Muscle layer of colon (tissue), 2 donors: ENCODE data around the gene SHISA8.
"Not testable (repeated sequence)": the region's sequence is repeated elsewhere in the genome, so short reads cannot be mapped to it uniquely, and the experiment has no call there.

Experiments
- H3K27ac ChIP-seq: one replicate; pipeline ENCODE4 v1.7.0; 2013; ENCODE audit warnings: low read depth, mild to moderate bottlenecking, low read length, moderate library complexity
- H3K27me3 ChIP-seq, 2 donors: one replicate each; pipeline ENCODE4 v1.7.0; 2013; ENCODE audit warnings: low read length in 2 of 2, mild to moderate bottlenecking in 2 of 2; ENCODE audit not compliant: insufficient read depth in 2 of 2, control insufficient read depth in 1 of 2
- H3K36me3 ChIP-seq: one replicate; pipeline ENCODE4 v1.7.0; 2013; ENCODE audit warnings: mild to moderate bottlenecking, low read length; ENCODE audit not compliant: insufficient read depth
- H3K4me1 ChIP-seq: one replicate; pipeline ENCODE4 v1.7.0; 2013; ENCODE audit warnings: mild to moderate bottlenecking, low read length; ENCODE audit not compliant: insufficient read depth
- H3K4me3 ChIP-seq, 2 donors: one replicate each; pipeline ENCODE4 v1.7.0; 2013; ENCODE audit warnings: low read length in 2 of 2, low read depth in 1 of 2, mild to moderate bottlenecking in 1 of 2, moderate library complexity in 1 of 2
- H3K9ac ChIP-seq: one replicate; pipeline ENCODE4 v1.7.0; 2013; ENCODE audit warnings: low read length
- H3K9me3 ChIP-seq: one replicate; pipeline ENCODE4 v1.7.0; 2013; ENCODE audit warnings: mild to moderate bottlenecking, low read length
- donor health status: abdominal sarcoma.
- donor health status: Adenocarcinoma of cecum.

Gene SHISA8

DNA sequence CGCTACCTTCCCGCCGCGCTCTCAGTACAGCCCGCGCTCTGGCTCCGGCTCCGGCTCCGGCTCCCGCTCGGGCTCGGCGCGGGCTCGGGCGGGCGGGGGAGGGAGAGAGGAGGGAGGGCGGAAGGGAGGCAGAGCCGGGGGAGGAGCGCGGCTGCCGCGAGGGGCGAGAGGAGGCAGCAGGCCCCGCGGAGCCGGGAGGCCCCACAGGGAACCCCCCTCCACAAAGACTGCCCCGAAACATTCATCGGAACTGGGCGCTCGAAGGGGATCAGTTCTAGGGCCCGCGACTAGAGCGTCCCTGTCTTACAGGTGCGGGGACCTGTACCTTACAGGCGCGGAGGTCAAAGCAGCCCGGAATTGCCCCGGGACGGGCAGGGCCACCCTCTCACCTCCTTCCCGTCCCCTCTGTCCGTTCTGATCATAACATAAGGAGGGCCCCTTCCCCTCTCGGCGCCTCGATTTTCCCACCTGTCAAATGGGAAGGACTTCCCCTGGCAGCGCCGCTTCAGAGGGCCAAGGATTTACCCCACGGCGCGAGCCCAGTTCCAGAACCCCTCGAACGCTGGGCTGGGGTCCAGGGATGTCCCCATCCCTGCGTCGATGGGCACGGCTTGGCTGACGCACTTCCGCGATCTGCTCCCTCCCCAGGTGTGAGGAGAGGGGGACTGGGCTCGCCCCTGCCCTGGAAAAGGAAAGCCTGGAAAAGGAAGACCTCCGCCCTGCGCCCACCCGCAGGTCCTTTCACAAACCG, at the start of gene SHISA8:
Gene SHISA8 (minus strand): TSS at position 40 of the 751 bp plus-strand sequence. CDS start 407 bp downstream, outside the sequence.
- Histone ChIP-seq H3K4me3 (no peak within 1 kb of the TSS), H3K4me1 (peaks cover 17% of the 10 kb centered on the region)

DNA sequence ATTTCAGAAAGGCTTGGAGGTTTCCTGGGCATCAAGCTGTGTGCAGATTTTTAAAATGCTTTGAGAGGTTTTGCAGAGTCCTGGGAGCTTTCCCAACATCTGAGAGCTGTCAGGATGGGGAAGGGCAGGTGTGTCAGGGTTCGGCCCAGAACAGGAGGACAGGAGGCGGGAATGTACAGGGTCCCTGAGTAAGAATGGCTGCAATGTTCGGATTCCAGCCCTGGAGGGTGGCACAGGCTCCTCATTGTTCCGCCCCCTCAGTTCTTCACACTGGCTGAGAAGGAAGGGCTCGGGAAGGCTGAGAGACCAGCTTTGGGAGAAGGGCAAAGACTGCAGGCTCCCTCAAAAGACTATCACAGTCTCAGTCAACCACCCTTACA, 49.2 kb upstream of the SHISA8 start:
- no peaks in the 10 kb centered on the region for H3K36me3 ChIP-seq
- no peak overlapping the region for H3K27ac ChIP-seq
- H3K9ac ChIP-seq = no peak overlapping the region
- H3K9me3 ChIP-seq = no peaks in the 10 kb centered on the region
- no peak overlapping the region for H3K4me3 ChIP-seq
- H3K4me1 ChIP-seq = no peaks in the 10 kb centered on the region
- H3K27me3 ChIP-seq = no peaks in the 10 kb centered on the region

More for the DNA sequence above, at the start of gene SHISA8:
- Histone ChIP-seq H3K9ac (no peak within 1 kb of the TSS), H3K9me3 (no peaks in the 10 kb centered on the region), H3K36me3 (no peaks in the 10 kb centered on the region), H3K27me3 (peaks cover 51 to 90% of the 10 kb centered on the region in 2 donors), H3K27ac (no peak within 1 kb of the TSS)

- Histone ChIP-seq H3K9me3 (no peaks in the 10 kb centered on the region), H3K27me3 (no peaks in the 10 kb centered on the region), H3K4me1 (no peaks in the 10 kb centered on the region), H3K4me3 (no peak overlapping the region), H3K9ac (no peak overlapping the region), H3K27ac (no peak overlapping the region), H3K36me3 (no peaks in the 10 kb centered on the region)
These were observed 48.7 kb upstream of the SHISA8 start for GRCh38 chr22:41963453-41964111.

DNA sequence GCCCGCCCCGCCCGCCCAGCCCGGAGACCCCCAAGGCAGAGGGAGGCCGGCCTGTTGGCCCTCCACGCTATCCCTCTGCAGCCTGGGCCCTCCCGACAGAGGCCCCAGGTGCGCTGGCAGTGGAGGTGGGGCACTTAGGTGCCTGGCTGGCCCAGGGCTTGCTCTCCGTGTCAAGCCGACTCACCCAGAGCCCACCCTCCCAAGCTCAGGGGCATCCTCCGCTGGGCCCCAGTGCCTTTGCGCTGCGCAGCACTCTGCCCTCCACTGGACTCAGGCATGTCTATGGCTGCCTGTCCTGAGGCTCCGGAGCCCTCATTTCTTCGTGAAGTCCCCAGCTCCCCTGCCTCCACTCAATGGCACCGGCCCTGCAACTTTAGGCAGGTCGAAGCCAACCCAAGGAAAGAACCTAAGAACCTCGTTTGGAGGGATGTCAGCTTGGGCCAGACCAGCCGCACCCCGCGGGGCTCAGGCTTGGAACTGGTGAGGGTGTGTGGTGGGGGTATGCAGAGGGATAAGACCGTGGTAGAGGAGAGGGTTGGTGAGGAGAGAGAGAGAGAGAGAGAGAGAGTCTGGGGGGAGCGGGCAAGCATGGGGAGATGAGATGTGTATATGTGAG, 43.2 kb upstream of the SHISA8 start:
- peaks cover 0 to 8% of the 10 kb centered on the region in 2 donors for H3K27me3 ChIP-seq

GRCh38 chr22:41952713-41953112, 37.8 kb upstream of the SHISA8 start:
- Histone ChIP-seq H3K9ac (no peak overlapping the region), H3K27ac (no peak overlapping the region), H3K4me3 (no peak overlapping the region)

More for the DNA sequence above, 43.2 kb upstream of the SHISA8 start:
- Histone ChIP-seq H3K9me3 (no peaks in the 10 kb centered on the region), H3K27ac (no peak overlapping the region), H3K9ac (no peak overlapping the region), H3K4me1 (no peaks in the 10 kb centered on the region), H3K4me3 (no peak overlapping the region), H3K36me3 (no peaks in the 10 kb centered on the region)

GRCh38 chr22:41951898-41952474, 37.1 kb upstream of the SHISA8 start, which contains the start of gene SMIM45:
Gene SMIM45 (plus strand): TSS chr22:41952150.
- no peak within 1 kb of the TSS for H3K9ac ChIP-seq
- H3K4me1 ChIP-seq = no peaks in the 10 kb centered on the region
- peaks cover 0 to 8% of the 10 kb centered on the region in 2 donors for H3K27me3 ChIP-seq
- H3K9me3 ChIP-seq = no peaks in the 10 kb centered on the region
- H3K36me3 ChIP-seq = no peaks in the 10 kb centered on the region
- no peak within 1 kb of the TSS for H3K27ac ChIP-seq
- no peak within 1 kb of the TSS for H3K4me3 ChIP-seq

More at GRCh38 chr22:41952713-41953112, 37.8 kb upstream of the SHISA8 start:
- Histone ChIP-seq H3K9me3 (no peaks in the 10 kb centered on the region), H3K27me3 (peaks cover 0 to 8% of the 10 kb centered on the region in 2 donors), H3K36me3 (no peaks in the 10 kb centered on the region), H3K4me1 (no peaks in the 10 kb centered on the region)

DNA sequence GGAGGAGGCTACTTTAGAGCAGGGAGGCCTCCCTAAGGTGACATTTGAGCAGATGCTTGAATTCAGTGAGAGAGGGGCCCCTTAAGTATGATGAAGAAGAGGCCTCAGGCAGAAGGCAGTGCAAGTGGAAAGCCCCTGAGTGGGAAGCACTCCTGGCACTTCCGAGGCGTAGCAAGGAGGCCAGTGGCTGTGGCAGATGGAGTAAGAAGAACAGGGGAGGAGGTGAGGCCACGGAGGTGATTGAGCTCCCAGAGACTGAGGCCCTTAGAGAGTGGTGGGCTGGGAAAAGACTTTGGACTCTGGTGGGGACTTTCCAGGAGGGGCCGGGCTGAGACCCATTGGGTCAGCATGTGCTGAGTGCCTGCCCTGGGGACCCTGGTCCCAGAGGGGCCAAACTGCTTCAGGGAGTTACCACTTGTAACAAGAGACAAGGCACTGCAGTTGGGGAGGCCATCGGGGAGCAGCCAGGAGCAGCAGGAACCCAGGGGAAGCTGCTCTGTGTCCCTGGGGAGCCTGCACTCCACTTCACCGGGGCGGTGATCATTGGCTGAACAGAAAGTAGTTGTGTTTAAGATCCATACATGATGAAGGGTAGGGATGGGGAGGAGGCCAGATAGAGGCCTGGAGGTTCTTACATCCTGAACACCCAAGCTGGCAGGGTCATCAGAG, 34.6 kb upstream of the SHISA8 start:
- H3K9ac ChIP-seq = no peak overlapping the region
- no peak overlapping the region for H3K4me3 ChIP-seq
- H3K9me3 ChIP-seq = no peaks in the 10 kb centered on the region

DNA sequence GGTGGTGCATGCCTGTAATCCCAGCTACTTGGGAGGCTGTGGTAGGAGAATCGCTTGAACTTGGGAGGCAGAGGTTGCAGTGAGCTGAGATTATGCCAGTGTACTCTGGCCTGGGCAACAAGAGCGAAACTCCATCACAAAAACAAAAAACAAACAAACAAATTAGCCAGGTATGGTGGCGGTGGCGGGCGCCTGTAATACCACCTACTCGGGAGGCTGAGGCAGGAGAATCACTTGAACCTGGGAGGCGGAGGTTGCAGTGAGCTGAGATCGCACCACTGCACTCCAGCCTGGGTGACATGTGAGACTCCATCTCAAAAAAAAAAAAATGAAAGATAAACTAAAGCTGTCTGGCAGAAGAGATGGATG, 34.0 kb upstream of the SHISA8 start:
- H3K4me1 ChIP-seq, H3K9ac ChIP-seq, H3K9me3 ChIP-seq, H3K27ac ChIP-seq, H3K36me3 ChIP-seq, H3K4me3 ChIP-seq: not testable (repeated sequence)
- H3K27me3 ChIP-seq = peaks cover 0 to 17% of the 10 kb centered on the region in 2 donors

More for the DNA sequence above, 34.6 kb upstream of the SHISA8 start:
- Histone ChIP-seq H3K27ac (no peak overlapping the region), H3K4me1 (no peaks in the 10 kb centered on the region), H3K36me3 (no peaks in the 10 kb centered on the region), H3K27me3 (peaks cover 0 to 17% of the 10 kb centered on the region in 2 donors)

DNA sequence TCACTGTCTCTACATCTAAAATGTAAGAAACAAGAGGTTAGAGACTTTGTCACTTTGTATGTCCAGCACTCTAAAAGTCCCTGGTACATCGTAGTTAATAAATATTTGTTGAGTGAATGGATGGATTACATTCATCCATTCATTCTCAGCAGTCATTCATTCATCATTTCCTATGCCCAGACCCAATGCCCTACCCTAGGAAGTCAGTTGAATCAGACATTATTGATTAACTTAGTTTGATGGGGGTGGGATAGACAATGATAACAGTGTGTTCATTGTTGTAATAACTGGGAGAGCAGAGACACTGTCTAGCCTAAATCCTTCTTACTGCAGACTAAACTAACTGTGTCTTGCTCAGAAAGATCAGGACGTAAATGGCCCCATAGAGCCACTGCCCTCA, 33.3 kb upstream of the SHISA8 start:
- Histone ChIP-seq H3K4me3 (no peak overlapping the region), H3K9ac (no peak overlapping the region), H3K9me3 (no peaks in the 10 kb centered on the region), H3K4me1 (no peaks in the 10 kb centered on the region), H3K36me3 (no peaks in the 10 kb centered on the region), H3K27me3 (peaks cover 0 to 17% of the 10 kb centered on the region in 2 donors), H3K27ac (no peak overlapping the region)

GRCh38 chr22:41947424-41948080, 32.7 kb upstream of the SHISA8 start:
- H3K9ac ChIP-seq = no peak overlapping the region

More at GRCh38 chr22:41947424-41948080, 32.7 kb upstream of the SHISA8 start:
- Histone ChIP-seq H3K9me3 (no peaks in the 10 kb centered on the region), H3K27me3 (peaks cover 0 to 17% of the 10 kb centered on the region in 2 donors), H3K4me1 (no peaks in the 10 kb centered on the region), H3K4me3 (peak overlapping the region in 1 of 2 donors; percentile 67), H3K27ac (no peak overlapping the region), H3K36me3 (no peaks in the 10 kb centered on the region)
